NCI-H748 (cell line): ENCODE data around the gene KRTAP1-3.
"Not testable (repeated sequence)": the region's sequence is repeated elsewhere in the genome, so short reads cannot be mapped to it uniquely, and the experiment has no call there.

Source experiments
- DNase-seq: peaks from one replicate; lab custom pipeline; 2025; ENCODE audit not compliant: unreplicated experiment; lab: John Stamatoyannopoulos, UW

Gene KRTAP1-3

DNA sequence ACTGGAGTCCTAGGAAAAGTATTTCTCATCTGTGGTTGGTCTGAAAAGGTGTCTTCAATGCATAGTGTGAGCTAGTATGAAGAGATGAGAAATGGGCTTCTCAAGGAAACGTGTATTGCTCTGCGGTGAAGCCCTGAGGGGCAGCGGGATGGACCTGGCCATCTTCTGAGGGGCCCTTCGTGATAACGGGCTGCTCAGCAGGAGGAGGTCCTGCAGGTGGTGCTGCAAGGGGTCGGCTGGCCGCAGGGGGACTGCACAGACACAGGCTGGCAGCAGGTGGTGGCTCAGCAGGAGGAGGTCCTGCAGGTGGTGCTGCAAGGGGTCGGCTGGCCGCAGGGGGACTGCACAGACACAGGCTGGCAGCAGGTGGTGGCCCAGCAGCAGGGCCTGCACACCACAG lies 19.9 kb upstream of the KRTAP1-3 start:
- not testable (repeated sequence) for DNase-seq

GRCh38 chr17:41054025-41054424 lies 19.4 kb upstream of the KRTAP1-3 start:
- no peak for DNase-seq

- DNase-seq, result no peak
Observed at GRCh38 chr17:41052566-41052965, 17.9 kb upstream of the KRTAP1-3 start.

GRCh38 chr17:41049110-41049509 lies 14.4 kb upstream of the KRTAP1-3 start:
- no peak for DNase-seq

GRCh38 chr17:41048441-41048840 lies 13.8 kb upstream of the KRTAP1-3 start:
- no peak for DNase-seq

- not testable (repeated sequence) for DNase-seq
Observed at GRCh38 chr17:41046735-41047465, 12.2 kb upstream of the KRTAP1-3 start, which contains the start of gene KRTAP2-1. Gene KRTAP2-1, minus strand, starts transcription at chr17:41047316. Its CDS starts 49 bp downstream, at chr17:41047267.

DNA sequence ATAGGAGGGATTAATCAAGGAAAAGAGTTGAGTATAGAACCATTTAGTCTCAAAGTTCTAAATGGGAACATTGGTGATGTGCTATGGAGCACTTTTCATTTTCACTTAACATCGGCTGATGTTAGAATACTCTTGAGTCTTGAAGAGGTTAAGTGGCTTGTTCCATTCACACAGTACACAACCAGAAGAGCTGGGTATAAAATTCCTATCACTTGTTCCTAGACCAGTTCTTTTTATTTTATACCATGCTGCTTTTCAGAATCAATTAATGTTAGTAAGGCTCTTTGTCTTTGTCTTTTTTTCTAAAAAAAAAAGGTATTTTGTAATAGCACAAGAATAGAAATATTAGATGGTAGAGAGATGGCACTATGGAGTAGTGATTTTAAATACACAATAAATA lies 8.3 kb upstream of the KRTAP1-3 start:
- DNase-seq, result no peak

DNA sequence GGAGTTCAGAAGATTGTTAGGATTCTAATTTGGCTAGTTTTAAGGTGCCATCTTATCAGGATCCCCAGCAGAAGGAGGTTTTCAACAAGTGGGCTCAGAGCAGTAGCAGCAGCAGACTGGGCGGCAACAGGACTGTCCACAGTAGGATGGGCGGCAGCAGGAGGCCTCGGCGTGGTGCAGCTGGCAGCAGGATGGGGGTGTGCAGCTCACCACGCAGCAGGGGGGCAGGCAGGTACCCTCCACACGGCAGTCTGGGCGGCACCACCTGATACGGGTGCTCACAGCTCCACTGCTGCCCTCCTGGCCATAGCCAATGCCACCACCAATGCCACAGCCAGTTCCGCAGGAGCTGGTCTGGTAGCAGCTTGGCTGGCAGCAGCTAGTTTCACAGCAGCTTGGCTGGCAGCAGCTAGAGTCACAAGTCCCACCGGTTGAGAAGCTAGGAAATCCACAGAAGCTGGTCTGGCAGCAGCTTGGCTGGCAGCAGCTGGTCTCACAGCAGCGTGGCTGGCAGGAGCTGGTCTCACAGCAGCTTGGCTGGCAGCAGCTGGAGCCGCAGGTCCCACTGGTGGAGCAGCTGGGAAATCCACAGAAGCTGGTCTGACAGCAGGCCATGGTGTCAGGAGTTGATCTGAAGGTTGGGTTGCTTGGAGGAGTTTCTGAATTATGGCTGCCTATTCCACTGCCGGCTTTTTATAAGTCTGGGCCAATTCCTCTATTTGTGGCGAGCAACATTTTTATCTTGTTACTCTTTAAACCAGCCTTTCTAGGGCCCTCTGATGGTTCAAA lies 6.3 kb upstream of the KRTAP1-3 start, which contains the start of gene KRTAP1-1:
Gene KRTAP1-1 (minus strand): TSS at position 668 of the 789 bp plus-strand sequence. CDS start 53 bp downstream, at position 615.
- peak; percentile 41 for DNase-seq

DNA sequence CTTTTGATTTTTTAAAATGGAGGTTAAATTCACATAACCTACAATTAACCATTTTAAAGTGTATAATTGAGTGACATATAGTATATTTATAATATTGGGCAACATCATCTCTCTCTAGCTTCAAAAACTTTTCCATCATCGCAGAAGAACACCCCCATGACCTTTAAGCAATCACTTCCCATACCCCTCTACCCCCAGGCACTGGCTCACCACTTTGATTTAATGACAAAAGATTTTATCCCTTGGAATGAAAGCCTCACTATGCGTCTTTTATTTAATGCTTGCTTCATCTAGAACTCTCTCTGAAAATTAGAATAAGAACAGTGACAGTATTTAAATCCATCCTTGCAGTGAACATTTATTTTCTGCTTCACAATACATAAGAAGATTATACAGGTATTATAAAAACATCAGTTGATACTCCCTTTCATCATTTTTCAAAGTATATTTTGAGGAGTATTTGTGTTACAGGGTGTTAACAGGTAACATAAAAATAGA lies 3.2 kb upstream of the KRTAP1-3 start:
- DNase-seq, result no peak

GRCh38 chr17:41029633-41030245 lies 4.9 kb downstream of the KRTAP1-3 start, which contains the start of gene KRTAP1-4:
Gene KRTAP1-4, minus strand, starts transcription at chr17:41030195. Its CDS starts 117 bp downstream, at chr17:41030078.
- DNase-seq, result no peak

DNA sequence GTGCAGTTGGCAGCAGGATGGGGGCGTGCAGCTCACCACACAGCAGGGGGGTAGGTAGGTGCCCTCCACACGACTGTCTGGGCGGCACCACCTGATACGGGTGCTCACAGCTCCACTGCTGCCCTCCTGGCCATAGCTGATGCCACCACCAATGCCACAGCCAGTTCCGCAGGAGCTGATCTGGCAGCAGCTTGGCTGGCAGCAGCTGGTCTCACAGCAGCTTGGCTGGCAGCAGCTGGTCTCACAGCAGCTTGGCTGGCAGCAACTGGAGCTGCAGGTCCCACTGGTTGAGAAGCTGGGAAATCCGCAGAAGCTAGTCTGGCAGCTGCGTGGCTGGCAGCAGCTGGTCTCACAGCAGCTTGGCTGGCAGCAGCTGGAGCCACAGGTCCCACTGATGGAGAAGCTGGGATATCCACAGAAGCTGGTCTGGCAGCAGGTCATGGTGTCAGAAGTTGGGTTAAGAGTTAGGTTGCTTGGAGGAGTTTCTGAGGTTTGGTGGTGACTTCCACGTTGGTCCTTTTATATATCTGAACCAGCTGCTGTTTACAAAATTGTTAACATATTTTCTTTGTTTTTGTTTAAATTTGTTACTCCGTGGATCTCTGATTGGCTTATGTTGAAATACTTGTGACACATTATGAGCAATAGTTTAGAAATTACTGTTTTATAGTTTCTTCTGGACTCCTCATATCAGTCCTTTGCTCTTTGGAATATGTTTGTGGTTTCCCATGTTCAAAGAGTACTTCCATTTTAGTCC lies 7.8 kb downstream of the KRTAP1-3 start, which contains the start of gene KRTAP1-5:
Gene KRTAP1-5 (minus strand): TSS at position 494 of the 757 bp plus-strand sequence. CDS start 53 bp downstream, at position 441.
- no peak for DNase-seq

- DNase-seq, result no peak
Observed at GRCh38 chr17:41024697-41025096, 10.0 kb downstream of the KRTAP1-3 start.

- DNase-seq, result peak; percentile 61
Observed at GRCh38 chr17:41020336-41020735, 14.3 kb downstream of the KRTAP1-3 start.

DNA sequence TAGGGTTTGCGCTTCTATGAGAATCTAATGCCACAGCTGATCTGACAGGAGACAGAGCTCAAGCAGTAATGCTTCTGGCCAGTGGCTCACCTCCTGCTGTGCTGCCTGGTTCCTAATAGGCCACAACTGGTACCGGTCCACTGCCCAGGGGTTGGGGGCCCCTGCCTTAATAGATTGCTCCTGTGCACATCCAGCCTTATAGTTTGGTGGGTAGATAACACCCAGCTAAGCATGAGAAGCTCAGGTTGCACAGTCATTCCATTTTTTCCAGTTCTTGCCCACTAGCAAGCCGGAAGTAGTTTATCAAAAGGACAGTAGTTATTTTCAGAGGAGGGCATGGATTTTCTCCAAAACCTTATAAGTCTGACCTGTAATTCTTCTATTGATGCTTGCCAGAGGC lies 15.3 kb downstream of the KRTAP1-3 start:
- no peak for DNase-seq

DNA sequence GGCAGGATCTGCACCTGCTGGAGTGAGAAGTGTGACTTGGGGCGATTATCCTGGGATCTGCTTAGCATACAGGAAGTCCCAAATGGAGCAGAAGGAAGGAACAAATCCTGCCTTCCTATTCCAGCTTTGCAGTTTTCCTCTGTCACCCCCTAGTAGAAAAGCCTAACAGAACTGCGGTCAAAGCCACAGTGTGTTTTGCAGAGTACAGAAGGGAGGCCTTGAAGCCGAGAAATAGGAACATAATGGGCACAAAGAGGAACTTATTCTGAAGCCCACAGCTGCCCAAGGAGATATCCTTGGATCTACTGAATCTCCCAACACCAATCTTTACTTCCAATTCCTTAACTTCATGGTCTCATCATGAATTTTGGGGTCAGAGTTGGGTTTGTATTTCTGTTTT lies 16.1 kb downstream of the KRTAP1-3 start:
- DNase-seq, result no peak

GRCh38 chr17:41016578-41017215 lies 18.0 kb downstream of the KRTAP1-3 start:
- DNase-seq, result no peak

DNA sequence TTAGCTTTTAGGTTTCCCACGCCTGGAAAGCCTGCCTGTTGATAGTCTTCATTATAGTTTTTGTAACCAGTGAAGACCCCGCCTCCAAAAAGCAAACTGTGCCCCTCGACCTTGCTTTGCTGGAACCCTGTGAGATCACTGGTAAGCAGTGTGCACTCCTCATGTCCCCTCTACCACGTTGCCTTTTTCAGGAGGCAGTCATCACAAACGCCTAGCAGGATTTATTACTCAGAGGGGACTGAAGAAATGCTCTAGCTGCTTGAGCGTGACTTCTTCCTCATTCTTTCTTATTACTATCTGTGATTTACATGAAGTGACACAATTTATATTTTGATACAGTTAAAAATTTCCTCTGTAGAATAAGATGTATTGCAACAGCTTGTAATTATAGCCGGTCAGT lies 19.2 kb downstream of the KRTAP1-3 start:
- no peak for DNase-seq

DNA sequence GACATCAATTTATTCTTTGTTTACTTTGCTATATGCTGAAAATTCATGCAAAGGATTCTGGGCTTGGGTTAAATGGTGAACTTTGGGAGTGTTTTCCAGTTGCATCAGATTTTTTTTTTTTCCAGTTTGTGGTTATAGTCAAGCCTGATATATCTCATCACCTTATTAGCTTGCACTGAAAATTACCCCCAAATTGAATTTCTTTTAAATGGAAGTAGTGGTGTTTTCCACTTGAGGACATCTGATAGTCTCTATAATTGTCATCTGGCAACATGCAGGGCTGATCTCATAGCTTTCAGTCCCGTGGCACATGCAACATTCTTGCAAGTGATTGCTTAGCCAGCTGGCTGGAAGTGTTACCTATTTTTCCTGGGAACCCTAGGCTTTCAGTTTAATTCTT lies 21.1 kb downstream of the KRTAP1-3 start:
- peak; percentile 46 for DNase-seq

DNA sequence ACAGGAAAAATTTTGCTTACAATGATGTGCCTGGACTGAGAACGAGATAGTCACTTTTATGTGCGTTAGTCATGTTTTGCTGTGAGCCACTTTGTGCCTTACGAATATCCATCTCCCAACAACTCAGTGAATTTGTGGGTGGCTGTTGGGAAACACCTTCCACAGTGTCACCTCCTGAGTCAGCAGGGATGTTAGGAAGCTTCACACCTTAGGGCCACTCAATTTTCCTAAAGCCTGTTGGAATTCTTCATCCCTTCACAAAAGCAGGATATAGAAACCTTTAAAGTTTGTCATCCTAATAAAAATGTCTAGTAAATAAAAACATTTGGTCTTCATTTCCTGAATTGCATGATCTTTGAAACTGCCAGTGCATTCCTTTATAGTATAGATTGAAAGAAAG lies 21.5 kb downstream of the KRTAP1-3 start:
- DNase-seq, result no peak
